HG02970 (cell line): ENCODE results near the gene ATCAY.
"Not testable (repeated sequence)": the region's sequence is repeated elsewhere in the genome, so short reads cannot be mapped to it uniquely, and the experiment has no call there.

Source experiments
- ATAC-seq: cut with Tn5 transposase; IDR thresholded peaks from one replicate; pipeline ENCODE4 v1.9.1; 2021; ENCODE audit warnings: mild to moderate bottlenecking, moderate library complexity, moderate number of reproducible peaks; ENCODE audit not compliant: unreplicated experiment, low FRiP score

ATCAY gene

GRCh38 chr19:3967983-3968382, 87.5 kb downstream of the ATCAY start:
- not testable (repeated sequence) for ATAC-seq

DNA sequence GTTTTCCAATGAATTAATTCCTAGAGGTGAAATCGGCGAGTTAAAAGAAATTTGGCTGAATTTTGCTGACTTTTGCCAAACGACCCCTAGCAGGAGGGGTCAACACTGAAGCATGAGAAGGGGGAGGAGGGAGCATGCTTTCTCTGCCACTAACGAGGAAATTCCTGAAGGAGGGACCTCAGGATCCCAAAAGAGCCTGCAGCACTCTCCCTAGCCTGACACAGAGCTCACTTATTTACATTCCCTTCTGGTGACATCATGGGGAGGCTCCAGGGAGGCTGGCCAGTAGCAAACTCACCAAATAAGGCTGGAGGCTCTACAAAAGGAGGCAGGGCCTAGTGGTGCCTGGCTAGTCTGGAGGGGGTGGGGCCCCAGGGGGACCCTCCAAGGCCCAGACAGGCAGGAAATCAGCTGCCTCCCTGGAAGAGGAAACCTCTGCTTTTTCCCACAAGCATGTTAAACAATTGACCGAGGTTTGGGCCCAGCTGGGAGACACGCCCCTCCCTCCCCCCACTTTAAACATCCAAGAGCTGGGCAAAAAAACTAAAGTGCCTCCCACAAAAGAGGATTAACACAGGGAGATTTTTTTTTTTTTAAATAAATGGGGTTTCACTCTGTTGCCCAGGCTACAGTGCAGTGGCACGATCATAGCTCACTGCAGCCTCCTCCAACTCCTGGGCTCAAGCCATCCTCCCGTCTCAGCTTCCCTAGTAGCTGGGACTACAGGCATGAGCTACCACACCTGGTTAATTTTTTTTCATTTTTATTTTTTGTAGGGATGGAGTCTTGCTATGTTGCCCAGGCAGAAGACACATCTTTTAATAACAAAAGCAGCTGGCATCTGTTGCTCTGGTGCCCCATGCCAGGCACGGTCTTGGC, 88.3 kb downstream of the ATCAY start:
- ATAC-seq, result no peak

DNA sequence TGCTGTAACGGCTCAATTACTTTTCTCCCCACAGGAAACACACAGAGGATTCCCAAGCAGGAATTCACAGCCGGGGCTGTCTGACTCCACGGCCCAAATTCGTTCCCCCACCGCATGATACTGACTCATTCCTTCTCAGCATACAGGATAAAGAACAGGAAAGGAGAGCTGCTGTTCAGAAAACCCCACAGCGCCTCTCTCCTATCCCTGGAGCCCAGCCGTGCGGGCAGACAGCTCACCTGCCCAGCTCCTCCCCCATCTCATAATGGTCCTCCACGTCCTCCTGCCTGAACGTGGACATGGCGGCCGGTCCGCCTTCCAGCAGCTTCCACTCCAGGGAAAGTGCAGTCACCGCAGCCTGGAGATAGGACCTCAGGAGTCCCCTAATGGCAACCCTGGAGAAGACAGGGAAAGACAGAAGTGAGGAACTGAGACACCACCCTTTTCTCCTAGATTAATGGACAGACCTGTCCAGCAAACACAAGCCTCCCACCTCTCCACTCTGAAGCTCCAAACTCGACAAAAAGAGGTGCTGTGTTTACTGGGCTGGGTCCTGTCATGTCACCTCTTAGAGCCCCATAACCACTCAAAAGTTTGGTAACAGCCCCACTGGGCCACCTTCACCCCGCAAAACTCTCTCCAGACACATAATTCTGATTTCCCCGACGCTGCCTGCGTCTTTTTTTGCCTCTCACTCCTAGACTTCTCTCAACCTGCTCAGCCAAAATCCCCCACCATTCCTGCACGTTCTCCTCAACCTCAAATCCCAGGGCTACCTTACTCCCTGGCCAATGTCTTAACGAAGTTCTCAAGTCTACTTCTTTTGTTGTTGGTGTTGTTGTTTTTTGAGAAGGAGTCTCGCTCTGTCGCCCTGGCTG, 89.2 kb downstream of the ATCAY start:
- no peak for ATAC-seq

- ATAC-seq, result no peak
Observed at GRCh38 chr19:3970313-3970807, 89.9 kb downstream of the ATCAY start.

DNA sequence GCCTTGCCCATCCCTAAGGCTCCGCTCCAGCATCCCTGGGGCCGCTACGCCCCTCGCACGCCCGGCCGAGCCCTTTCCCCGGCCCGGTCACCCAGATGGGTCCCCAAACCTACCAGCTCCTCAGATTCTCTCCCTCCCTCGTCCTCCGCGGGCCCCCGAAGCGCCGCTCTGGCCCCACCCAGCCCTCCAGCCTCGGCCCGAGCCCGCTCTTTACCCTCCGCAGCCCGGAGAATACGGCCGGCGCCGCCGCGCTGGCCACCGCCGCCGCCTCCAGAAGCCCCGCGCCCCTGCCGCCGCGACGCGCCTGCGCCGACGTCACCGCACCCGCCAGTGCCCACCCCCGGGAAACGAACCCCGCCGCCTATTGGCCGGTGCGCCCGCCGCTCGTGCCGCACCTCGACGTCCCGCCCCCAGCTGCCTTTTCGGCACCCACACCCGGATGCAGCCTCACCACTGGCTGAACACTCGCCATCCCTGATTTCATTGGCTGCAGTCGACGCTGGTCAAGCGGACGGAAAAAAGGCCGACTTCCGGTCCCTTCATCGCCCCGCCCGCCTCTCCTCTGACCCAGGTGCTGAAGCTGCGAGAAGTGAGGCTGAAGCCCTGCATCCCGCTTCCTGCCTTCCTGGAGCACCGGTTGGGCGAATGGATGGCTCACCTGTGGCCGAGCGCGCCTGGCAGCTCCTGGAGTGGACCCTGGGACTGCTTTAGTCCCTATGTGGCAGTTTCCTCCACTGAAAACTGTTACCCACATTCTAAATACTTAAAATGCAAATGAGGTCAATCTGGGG, 90.5 kb downstream of the ATCAY start, which contains the start of gene DAPK3:
Gene DAPK3, minus strand, starts transcription at position 292 of the 791 bp plus-strand sequence. CDS start 1,364 bp downstream, outside the sequence.
- peak; percentile 98 for ATAC-seq

DNA sequence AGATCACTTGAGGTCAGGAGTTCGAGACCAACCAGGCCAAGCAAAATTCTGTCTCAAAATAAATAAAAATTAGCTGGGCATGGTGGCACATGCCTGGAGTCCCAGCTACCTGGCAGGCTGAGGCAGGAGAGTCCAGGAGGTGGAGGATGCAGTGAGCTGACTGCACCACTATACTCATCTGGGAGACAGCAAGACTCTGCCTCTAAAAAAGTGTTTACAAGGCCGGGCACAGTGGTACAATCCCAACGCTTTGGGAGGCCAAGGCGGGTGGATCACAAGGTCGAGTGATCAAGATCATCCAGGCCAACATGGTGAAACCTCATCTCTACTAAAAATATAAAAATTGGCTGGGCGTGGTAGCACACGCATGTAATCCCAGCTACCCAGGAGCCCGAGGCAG, 94.7 kb downstream of the ATCAY start:
- ATAC-seq, result no peak

DNA sequence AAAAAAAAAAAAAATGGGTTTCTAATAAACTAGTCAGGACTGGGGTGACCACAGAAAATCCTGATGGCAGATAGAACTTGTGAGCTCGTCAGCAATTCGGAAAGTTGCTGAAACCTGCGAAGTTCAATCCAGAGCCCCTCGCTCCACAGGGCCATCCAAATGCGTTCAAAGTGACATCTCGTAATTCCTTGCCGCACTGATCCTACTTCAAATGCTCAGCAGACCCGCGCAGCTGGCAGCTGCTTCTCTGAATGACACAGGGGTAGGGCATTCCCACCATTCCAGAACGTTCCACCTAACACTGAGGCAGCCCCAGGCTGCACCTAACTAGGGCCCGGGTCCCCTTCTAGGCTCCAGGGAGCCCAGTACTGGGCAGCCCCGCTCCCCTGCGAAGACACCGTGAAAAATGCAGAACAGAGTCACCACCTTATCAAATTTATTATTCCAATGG, 95.2 kb downstream of the ATCAY start:
- no peak for ATAC-seq

DNA sequence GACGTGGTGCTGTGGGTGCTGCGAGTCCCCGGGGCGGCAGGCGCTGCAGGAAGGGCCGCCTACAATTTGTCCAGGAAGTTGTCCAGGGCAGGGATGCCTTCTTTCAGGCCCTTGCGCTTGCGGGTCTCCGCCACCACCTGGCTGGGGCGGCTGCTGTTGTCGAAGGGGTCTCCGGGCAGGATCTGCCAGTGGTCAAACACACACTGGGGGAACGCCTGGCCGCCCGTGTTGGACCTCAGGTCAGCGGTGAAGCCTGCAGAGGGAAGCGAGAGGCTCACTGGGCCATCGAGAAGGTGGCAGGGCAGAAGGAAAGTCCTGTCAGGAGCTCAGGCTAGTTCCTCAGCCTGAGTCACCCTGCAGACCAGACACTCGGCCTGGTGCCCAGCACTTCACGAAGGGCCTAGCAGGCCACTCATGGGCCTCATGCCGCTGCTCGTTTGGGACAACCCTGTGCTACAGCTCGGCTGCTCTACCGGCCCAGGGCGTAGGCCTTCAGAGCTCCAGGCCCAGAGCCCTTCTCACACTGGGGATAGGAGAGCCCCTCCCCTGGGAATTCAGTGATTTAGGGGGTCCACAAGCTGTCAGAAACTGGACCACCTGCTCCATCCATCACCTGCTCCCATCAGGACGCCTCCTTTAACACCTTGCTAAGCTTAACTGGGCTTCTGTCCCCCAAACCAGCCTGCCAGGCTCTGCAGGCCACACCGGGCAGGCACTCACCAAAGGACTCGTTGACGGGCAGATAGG, 96.2 kb downstream of the ATCAY start:
- no peak for ATAC-seq
